Measurements from ENCODE around the gene SRP9. TPM values are rescaled to one million over a fixed set of nuclear protein-coding genes. Genes with fewer than 3 reads are reported as not detected.
A peak's percentile ranks its signal among the peaks of the same experiment; 100 is the strongest.

Gene SRP9
- total RNA-seq, 1 experiment from 2014 or later = 282 TPM

DNA sequence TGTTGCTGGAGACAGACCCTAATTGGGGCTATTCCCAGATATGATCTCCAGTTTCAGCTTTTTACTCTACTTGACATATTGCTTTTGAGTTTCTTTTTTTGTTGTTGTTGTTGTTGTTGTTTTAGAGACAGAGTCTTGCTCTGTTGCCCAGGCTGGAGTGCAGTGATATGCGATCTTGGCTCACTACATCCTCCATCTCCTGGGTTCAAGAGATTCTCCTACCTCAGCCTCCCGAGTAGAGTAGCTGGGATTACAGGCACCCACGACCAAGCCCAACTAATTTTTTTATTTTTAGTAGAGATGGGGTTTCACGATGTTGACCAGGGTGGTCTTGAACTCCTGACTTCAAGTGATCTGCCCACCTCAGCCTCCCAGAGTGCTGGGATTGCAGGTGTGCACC is 1.3 kb upstream of the SRP9 start:
- ATAC-seq = no peak
- POLR2A ChIA-PET = no interaction called here
- in situ Hi-C loops (cut with HindIII; ENCODE audit: low pct_unique_long_range_greater_than_20kb, low sequenced_read_pairs) (loop anchor here (10.0 kb wide), 1 partner anchor 221 kb away; no protein-coding TSS in a partner anchor), intact Hi-C loops (cut with micrococcal nuclease; ENCODE audit: unreplicated experiment) (loop anchor here (5.0 kb wide), 2 partner anchors 71 to 201 kb away; no protein-coding TSS in a partner anchor)
- CTCF ChIA-PET = no interaction called here
- Histone ChIP-seq H3K4me3 (ENCODE audit: low read depth in 2 of 2, low read length in 2 of 2) (no peak overlapping the region), H3K36me3 (ENCODE audit: control insufficient read depth, insufficient read depth, low read length) (peaks cover 9% of the 10 kb centered on the region; the same call in 1 of the 2 replicates), H3K4me1 (ENCODE audit: control insufficient read depth, insufficient read depth, low read length) (peaks cover 33% of the 10 kb centered on the region), H3K27ac (ENCODE audit: low read length) (no peak overlapping the region; the same call in 1 of the 2 replicates), H3K27me3 (ENCODE audit: control insufficient read depth, insufficient read depth, low read length) (no peaks in the 10 kb centered on the region), H3K9me3 (ENCODE audit: control insufficient read depth, insufficient read depth, low read depth, low read length) (no peaks in the 10 kb centered on the region)
- DNase-seq (ENCODE audit: low read depth, low spot score) = no peak
- no TSS peak for BruUV-seq (replicated peaks)
- TF ChIP-seq TCF7L2 (IDR thresholded peaks at IDR 0.05; ENCODE audit: low read depth, low read length) (no peak), SIN3A (IDR thresholded peaks at IDR 0.05; ENCODE audit: borderline replicate concordance, insufficient read depth, low read depth, low read length) (no peak), POLR2AphosphoS5 (IDR thresholded peaks at IDR 0.05; ENCODE audit: low read depth, low read length) (no peak)
- TF ChIP-seq, protein P1, sequence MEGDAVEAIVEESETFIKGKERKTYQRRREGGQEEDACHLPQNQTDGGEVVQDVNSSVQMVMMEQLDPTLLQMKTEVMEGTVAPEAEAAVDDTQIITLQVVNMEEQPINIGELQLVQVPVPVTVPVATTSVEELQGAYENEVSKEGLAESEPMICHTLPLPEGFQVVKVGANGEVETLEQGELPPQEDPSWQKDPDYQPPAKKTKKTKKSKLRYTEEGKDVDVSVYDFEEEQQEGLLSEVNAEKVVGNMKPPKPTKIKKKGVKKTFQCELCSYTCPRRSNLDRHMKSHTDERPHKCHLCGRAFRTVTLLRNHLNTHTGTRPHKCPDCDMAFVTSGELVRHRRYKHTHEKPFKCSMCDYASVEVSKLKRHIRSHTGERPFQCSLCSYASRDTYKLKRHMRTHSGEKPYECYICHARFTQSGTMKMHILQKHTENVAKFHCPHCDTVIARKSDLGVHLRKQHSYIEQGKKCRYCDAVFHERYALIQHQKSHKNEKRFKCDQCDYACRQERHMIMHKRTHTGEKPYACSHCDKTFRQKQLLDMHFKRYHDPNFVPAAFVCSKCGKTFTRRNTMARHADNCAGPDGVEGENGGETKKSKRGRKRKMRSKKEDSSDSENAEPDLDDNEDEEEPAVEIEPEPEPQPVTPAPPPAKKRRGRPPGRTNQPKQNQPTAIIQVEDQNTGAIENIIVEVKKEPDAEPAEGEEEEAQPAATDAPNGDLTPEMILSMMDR (IDR thresholded peaks at IDR 0.05) = no peak
- TF ChIP-seq, protein P2, sequence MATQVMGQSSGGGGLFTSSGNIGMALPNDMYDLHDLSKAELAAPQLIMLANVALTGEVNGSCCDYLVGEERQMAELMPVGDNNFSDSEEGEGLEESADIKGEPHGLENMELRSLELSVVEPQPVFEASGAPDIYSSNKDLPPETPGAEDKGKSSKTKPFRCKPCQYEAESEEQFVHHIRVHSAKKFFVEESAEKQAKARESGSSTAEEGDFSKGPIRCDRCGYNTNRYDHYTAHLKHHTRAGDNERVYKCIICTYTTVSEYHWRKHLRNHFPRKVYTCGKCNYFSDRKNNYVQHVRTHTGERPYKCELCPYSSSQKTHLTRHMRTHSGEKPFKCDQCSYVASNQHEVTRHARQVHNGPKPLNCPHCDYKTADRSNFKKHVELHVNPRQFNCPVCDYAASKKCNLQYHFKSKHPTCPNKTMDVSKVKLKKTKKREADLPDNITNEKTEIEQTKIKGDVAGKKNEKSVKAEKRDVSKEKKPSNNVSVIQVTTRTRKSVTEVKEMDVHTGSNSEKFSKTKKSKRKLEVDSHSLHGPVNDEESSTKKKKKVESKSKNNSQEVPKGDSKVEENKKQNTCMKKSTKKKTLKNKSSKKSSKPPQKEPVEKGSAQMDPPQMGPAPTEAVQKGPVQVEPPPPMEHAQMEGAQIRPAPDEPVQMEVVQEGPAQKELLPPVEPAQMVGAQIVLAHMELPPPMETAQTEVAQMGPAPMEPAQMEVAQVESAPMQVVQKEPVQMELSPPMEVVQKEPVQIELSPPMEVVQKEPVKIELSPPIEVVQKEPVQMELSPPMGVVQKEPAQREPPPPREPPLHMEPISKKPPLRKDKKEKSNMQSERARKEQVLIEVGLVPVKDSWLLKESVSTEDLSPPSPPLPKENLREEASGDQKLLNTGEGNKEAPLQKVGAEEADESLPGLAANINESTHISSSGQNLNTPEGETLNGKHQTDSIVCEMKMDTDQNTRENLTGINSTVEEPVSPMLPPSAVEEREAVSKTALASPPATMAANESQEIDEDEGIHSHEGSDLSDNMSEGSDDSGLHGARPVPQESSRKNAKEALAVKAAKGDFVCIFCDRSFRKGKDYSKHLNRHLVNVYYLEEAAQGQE (IDR thresholded peaks at IDR 0.05; ENCODE audit: insufficient read depth in 1 of 2, low read depth in 2 of 2, low read length in 1 of 2) = no peak

DNA sequence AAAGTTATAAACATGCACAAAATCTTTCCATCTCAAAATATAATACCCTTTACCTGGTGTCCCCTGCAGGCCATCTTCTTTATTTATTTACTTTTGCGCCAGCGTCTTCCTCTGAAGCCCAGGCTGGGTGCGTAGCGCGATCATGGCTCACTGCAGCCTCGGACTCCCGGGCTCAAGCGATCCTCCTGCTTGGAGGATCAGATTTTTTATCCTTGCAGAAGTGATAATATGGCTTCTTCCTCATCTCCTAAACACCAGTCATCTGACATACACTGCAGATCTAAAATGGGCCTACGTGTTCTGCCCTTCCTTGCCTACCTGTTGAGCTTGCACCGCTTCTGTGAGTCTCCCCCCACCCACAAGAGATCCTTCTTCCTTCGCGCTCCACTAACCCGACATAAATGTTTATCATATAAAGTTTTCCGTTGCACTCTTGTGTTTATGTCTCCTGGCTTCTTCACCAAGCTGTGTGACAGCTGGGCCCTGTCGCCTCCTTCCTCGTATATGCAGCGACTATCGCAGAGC is 506 bp upstream of the SRP9 start:
- DNase-seq (ENCODE audit: low read depth, low spot score) = no peak
- BruUV-seq (replicated peaks) = no TSS peak
- H3K27me3 ChIP-seq (ENCODE audit: control insufficient read depth, insufficient read depth, low read length) = no peaks in the 10 kb centered on the region
- ATAC-seq = peak; percentile 7
- peak overlapping the region; percentile 92 to 98 for H3K4me3 ChIP-seq (ENCODE audit: low read depth in 2 of 2, low read length in 2 of 2)
- in situ Hi-C loops (cut with HindIII; ENCODE audit: low pct_unique_long_range_greater_than_20kb, low sequenced_read_pairs) = loop anchor here (10.0 kb wide), 1 partner anchor 222 kb away; no protein-coding TSS in a partner anchor
- ChIA-PET POLR2A (interaction anchor here (0.7 to 1.3 kb wide), 6 partner anchors 8 to 176 kb away, joined by 3 to 5 read pairs (median 4); no protein-coding TSS in a partner anchor), CTCF (interaction anchor here (0.6 to 1.8 kb wide), 10 partner anchors 24 to 302 kb away, joined by 3 to 8 read pairs (median 4); partner anchors contain the start of gene EPHX1)
- peak overlapping the region; percentile 88 for H3K27ac ChIP-seq (ENCODE audit: low read length)
- peaks cover 33% of the 10 kb centered on the region for H3K4me1 ChIP-seq (ENCODE audit: control insufficient read depth, insufficient read depth, low read length)
- no peaks in the 10 kb centered on the region for H3K9me3 ChIP-seq (ENCODE audit: control insufficient read depth, insufficient read depth, low read depth, low read length)
- TF ChIP-seq SIN3A (IDR thresholded peaks at IDR 0.05; ENCODE audit: borderline replicate concordance, insufficient read depth, low read depth, low read length) = no peak
- no peak for TF ChIP-seq POLR2AphosphoS5 (IDR thresholded peaks at IDR 0.05; ENCODE audit: low read depth, low read length)
- intact Hi-C loops (cut with micrococcal nuclease; ENCODE audit: unreplicated experiment) = loop anchor here (5.0 kb wide), 2 partner anchors 70 to 200 kb away; no protein-coding TSS in a partner anchor
- peaks cover 12% of the 10 kb centered on the region for H3K36me3 ChIP-seq (ENCODE audit: control insufficient read depth, insufficient read depth, low read length)

DNA sequence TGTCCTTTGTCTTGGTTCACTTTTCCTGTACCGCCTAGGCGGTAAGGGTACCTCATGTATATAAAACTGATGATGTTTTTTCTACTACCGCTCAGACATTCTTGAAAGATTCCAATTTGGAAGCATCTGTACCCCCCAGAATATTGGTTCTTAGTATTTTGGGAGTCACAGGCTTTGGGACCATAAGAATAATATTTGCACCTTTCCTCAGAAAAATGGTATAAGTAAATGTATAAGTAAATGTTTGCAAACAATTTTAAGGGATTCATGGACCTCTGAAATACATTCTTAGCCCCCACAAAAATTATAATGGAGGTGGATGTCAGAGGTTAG is 677 bp downstream of the SRP9 start:
- CTCF ChIA-PET = interaction anchor here (0.6 to 1.8 kb wide), 5 partner anchors 123 to 304 kb away, joined by 3 to 8 read pairs (median 4); no protein-coding TSS in a partner anchor
- H3K27me3 ChIP-seq (ENCODE audit: control insufficient read depth, insufficient read depth, low read length) = no peaks in the 10 kb centered on the region
- ATAC-seq (no peak), DNase-seq (ENCODE audit: low read depth, low spot score) (no peak)
- H3K9me3 ChIP-seq (ENCODE audit: control insufficient read depth, insufficient read depth, low read depth, low read length) = no peaks in the 10 kb centered on the region
- H3K4me3 ChIP-seq (ENCODE audit: low read depth in 2 of 2, low read length in 2 of 2) = peak overlapping the region; percentile 92 to 98
- H3K36me3 ChIP-seq (ENCODE audit: control insufficient read depth, insufficient read depth, low read length) = peaks cover 15% of the 10 kb centered on the region
- peak overlapping the region; percentile 97 for H3K27ac ChIP-seq (ENCODE audit: low read length)
- no peak for TF ChIP-seq POLR2AphosphoS5 (IDR thresholded peaks at IDR 0.05; ENCODE audit: low read depth, low read length)
- no peak for TF ChIP-seq SIN3A (IDR thresholded peaks at IDR 0.05; ENCODE audit: borderline replicate concordance, insufficient read depth, low read depth, low read length)
- TF ChIP-seq TCF7L2 (IDR thresholded peaks at IDR 0.05; ENCODE audit: low read depth, low read length) = no peak
- TF ChIP-seq, protein P1 (IDR thresholded peaks at IDR 0.05) = no peak
- TF ChIP-seq, protein P2 (IDR thresholded peaks at IDR 0.05; ENCODE audit: insufficient read depth in 1 of 2, low read depth in 2 of 2, low read length in 1 of 2) = no peak
- in situ Hi-C loops (cut with HindIII; ENCODE audit: low pct_unique_long_range_greater_than_20kb, low sequenced_read_pairs) (loop anchor here (10.0 kb wide), 1 partner anchor 224 kb away; no protein-coding TSS in a partner anchor), intact Hi-C loops (cut with micrococcal nuclease; ENCODE audit: unreplicated experiment) (loop anchor here (5.0 kb wide), 2 partner anchors 69 to 199 kb away; no protein-coding TSS in a partner anchor)
- BruUV-seq (replicated peaks) = no TSS peak
- H3K4me1 ChIP-seq (ENCODE audit: control insufficient read depth, insufficient read depth, low read length) = peaks cover 24% of the 10 kb centered on the region
- POLR2A ChIA-PET = interaction anchor here (0.7 to 1.3 kb wide), 4 partner anchors 9 to 120 kb away, joined by 3 to 5 read pairs (median 4); no protein-coding TSS in a partner anchor

Measured in Panc1 (cell line).